ENCODE results near the gene SPART.

GRCh38 chr13:36288794-36289391 is 57.3 kb downstream of the SPART start:
- no peak for TF ChIP-seq POLR2A (IDR thresholded peaks at IDR 0.05)
- TF ChIP-seq, protein P1, sequence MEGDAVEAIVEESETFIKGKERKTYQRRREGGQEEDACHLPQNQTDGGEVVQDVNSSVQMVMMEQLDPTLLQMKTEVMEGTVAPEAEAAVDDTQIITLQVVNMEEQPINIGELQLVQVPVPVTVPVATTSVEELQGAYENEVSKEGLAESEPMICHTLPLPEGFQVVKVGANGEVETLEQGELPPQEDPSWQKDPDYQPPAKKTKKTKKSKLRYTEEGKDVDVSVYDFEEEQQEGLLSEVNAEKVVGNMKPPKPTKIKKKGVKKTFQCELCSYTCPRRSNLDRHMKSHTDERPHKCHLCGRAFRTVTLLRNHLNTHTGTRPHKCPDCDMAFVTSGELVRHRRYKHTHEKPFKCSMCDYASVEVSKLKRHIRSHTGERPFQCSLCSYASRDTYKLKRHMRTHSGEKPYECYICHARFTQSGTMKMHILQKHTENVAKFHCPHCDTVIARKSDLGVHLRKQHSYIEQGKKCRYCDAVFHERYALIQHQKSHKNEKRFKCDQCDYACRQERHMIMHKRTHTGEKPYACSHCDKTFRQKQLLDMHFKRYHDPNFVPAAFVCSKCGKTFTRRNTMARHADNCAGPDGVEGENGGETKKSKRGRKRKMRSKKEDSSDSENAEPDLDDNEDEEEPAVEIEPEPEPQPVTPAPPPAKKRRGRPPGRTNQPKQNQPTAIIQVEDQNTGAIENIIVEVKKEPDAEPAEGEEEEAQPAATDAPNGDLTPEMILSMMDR (IDR thresholded peaks at IDR 0.05) = no peak
- no peak for TF ChIP-seq POLR2AphosphoS5 (IDR thresholded peaks at IDR 0.05)
- no peak for TF ChIP-seq EP300 (IDR thresholded peaks at IDR 0.05; ENCODE audit: low read depth)
